HepG2 (cell line): ENCODE measurements around the gene BDH2. TPM values are rescaled to one million over a fixed set of nuclear protein-coding genes. Genes with fewer than 3 reads are reported as not detected.

Source experiments
- CSRNP2 ChIP-seq: sonication (generic); formaldehyde crosslinking; conservative IDR thresholded peaks from 2 replicates; pipeline ENCODE4 v1.8.0; 2022; ENCODE audit warnings: low read depth, missing genetic modification reagents
- FOXA1 ChIP-seq, 2 experiments: fragments of 450-650 bp in 1 of 2; sonication (generic) in 1 of 2; formaldehyde crosslinking in 1 of 2; IDR thresholded peaks; 2 replicates each; pipeline versions ENCODE4 v1.4.0 to v1.6.1; 2016 to 2020; ENCODE audit warnings: missing genetic modification reagents in 1 of 2
- HOXA9 ChIP-seq: sonication (generic); formaldehyde crosslinking; IDR thresholded peaks from 2 replicates; pipeline ENCODE4 v1.8.1; 2022; ENCODE audit warnings: missing genetic modification reagents, mild to moderate bottlenecking, moderate library complexity, borderline replicate concordance
- HOXD1 ChIP-seq: sonication (generic); formaldehyde crosslinking; IDR thresholded peaks from 2 replicates; pipeline ENCODE4 v1.5.0; 2020; ENCODE audit warnings: missing genetic modification reagents
- MXD3 ChIP-seq: IDR thresholded peaks from 2 replicates; pipeline ENCODE4 v1.6.1; 2016; ENCODE audit warnings: mild to moderate bottlenecking, missing biosample characterization, missing genetic modification reagents
- POLR2G ChIP-seq: fragments of 200-400 bp; formaldehyde crosslinking; IDR thresholded peaks from 2 replicates; pipeline ENCODE4 v1.6.1; 2018; ENCODE audit warnings: mild to moderate bottlenecking, low read depth, low read length, moderate library complexity
- TERF1 ChIP-seq: sonication (generic); formaldehyde crosslinking; IDR thresholded peaks from 2 replicates; pipeline ENCODE4 v1.8.0; 2022; ENCODE audit warnings: mild to moderate bottlenecking, missing genetic modification reagents, moderate library complexity
- TFE3 ChIP-seq: IDR thresholded peaks from 2 replicates; pipeline ENCODE4 v1.6.1; 2016
- THAP8 ChIP-seq: sonication (generic); formaldehyde crosslinking; IDR thresholded peaks from 2 replicates; pipeline ENCODE4 v1.5.1; 2020; ENCODE audit warnings: missing genetic modification reagents, mild to moderate bottlenecking, borderline replicate concordance
- ZBTB2 ChIP-seq: sonication (generic); formaldehyde crosslinking; IDR thresholded peaks from 2 replicates; pipeline ENCODE4 v1.8.0; 2022; ENCODE audit warnings: low read depth, missing genetic modification reagents
- ZNF501 ChIP-seq: sonication (generic); formaldehyde crosslinking; IDR thresholded peaks from 2 replicates; pipeline ENCODE4 v1.5.1; 2020; ENCODE audit warnings: mild to moderate bottlenecking, moderate library complexity, missing genetic modification reagents
- ZSCAN22 ChIP-seq: sonication (generic); formaldehyde crosslinking; IDR thresholded peaks from 2 replicates; pipeline ENCODE4 v1.4.0; 2020; ENCODE audit warnings: mild to moderate bottlenecking, missing genetic modification reagents
- polyA plus RNA-seq, 8 experiments: library from polyadenylated mRNA; depleted of rRNA in 3 of 8; stranded (reverse) in 7 of 8; unstranded in 1 of 8; fragments of >200 nt; fragmentation: Illumina TruSeq in 4 of 8; extraction: Trizol in 4 of 8; gene quantifications; 2 replicates each; pipeline versions ENCODE4 v1.2.1 to v1.2.3, GENCODE V29; 2011 to 2016; ENCODE audit warnings: low read depth in 4 of 8, missing spikeins in 1 of 8, mixed read lengths in 1 of 8; ENCODE audit not compliant: insufficient read depth in 1 of 8
- total RNA-seq, 5 experiments: library from RNA; depleted of rRNA; stranded (reverse); fragments of >200 nt; fragmentation: Illumina TruSeq; extraction: Trizol; gene quantifications; 2 replicates each; pipeline ENCODE4 v1.2.3, GENCODE V29; 2016; ENCODE audit warnings: low read depth in 1 of 5

Gene BDH2
- total and polyA plus RNA-seq, 2 of the 13 experiments (the other 11 are each of a cell fraction or from before 2014, with no cell fraction given), result 34.8 to 46.2 TPM

GRCh38 chr4:103075894-103076746 is 23.5 kb downstream of the BDH2 start (continued):
- peak; percentile 86 for TF ChIP-seq POLR2G
- TF ChIP-seq HOXD1 (CRISPR knock-in tag), result no peak; the same call in 1 of the 2 replicates
- peak; percentile 91 for TF ChIP-seq MXD3 (CRISPR knock-in tag)
- 0 out of 2 replicates have a peak, but pooled peaks have one; percentile 48 for TF ChIP-seq ZSCAN22
- TF ChIP-seq FOXA1 (IDR thresholded peaks at IDR 0.05), result no peak
- no peak; the same call in 1 of the 2 replicates for TF ChIP-seq FOXA1 (CRISPR knock-in tag; IDR thresholded peaks at IDR 0.05)
- TF ChIP-seq TFE3 (CRISPR knock-in tag), result no peak
- TF ChIP-seq ZNF501 (CRISPR knock-in tag), result peak; percentile 94
- peak; percentile 42; the same call in 1 of the 2 replicates for TF ChIP-seq TERF1 (CRISPR knock-in tag)
- TF ChIP-seq CSRNP2, result 0 out of 2 replicates have a peak, but pooled peaks have one; percentile 37
- TF ChIP-seq THAP8 (CRISPR knock-in tag), result peak; percentile 22; the same call in 1 of the 2 replicates
- TF ChIP-seq HOXA9 (CRISPR knock-in tag), result no peak
- TF ChIP-seq ZBTB2 (CRISPR knock-in tag), result 0 out of 2 replicates have a peak, but pooled peaks have one; percentile 38
